ENCODE data around the gene RTN4RL1. TPM values are rescaled to one million over a fixed set of nuclear protein-coding genes. Genes with fewer than 3 reads are reported as not detected.

RTN4RL1 gene
- total RNA-seq, 1 donor: 1.1 TPM

GRCh38 chr17:2060681-2061440, 35.7 kb upstream of the RTN4RL1 start:
- no peak for TF ChIP-seq CTCF (IDR thresholded peaks at IDR 0.05; ENCODE audit: extremely low read depth, low read depth, low read length)
- H3K27ac ChIP-seq (ENCODE audit: low read depth, low read length): peak overlapping the region; percentile 97

GRCh38 chr17:2060385-2060658, 35.2 kb upstream of the RTN4RL1 start:
- peaks cover 25% of the 10 kb centered on the region for H3K79me2 ChIP-seq (ENCODE audit: insufficient read depth, low read length)
- H3K27me3 ChIP-seq (ENCODE audit: insufficient read depth, low read length): no peaks in the 10 kb centered on the region
- TF ChIP-seq CTCF (IDR thresholded peaks at IDR 0.05; ENCODE audit: extremely low read depth, low read depth, low read length): no peak
- H3K9me3 ChIP-seq (ENCODE audit: low read depth, low read length): no peaks in the 10 kb centered on the region
- H3K4me2 ChIP-seq (ENCODE audit: insufficient read depth, low read length): no peak overlapping the region
- no peak for DNase-seq (ENCODE audit: insufficient read length, low spot score, missing footprints)
- H3K4me1 ChIP-seq (ENCODE audit: insufficient read depth, low read length): peaks cover 34% of the 10 kb centered on the region
- H4K20me1 ChIP-seq (ENCODE audit: insufficient read depth, low read length): no peaks in the 10 kb centered on the region
- H2AFZ ChIP-seq (ENCODE audit: low read length): no peak overlapping the region
- H3K4me3 ChIP-seq (ENCODE audit: insufficient read depth, low read length): no peak overlapping the region
- H3K36me3 ChIP-seq (ENCODE audit: insufficient read depth, low read length): peaks cover 51% of the 10 kb centered on the region
- H3K27ac ChIP-seq (ENCODE audit: low read depth, low read length): no peak overlapping the region

More at GRCh38 chr17:2060681-2061440, 35.7 kb upstream of the RTN4RL1 start:
- Histone ChIP-seq H3K4me2 (ENCODE audit: insufficient read depth, low read length) (no peak overlapping the region), H3K79me2 (ENCODE audit: insufficient read depth, low read length) (peaks cover 25% of the 10 kb centered on the region), H3K9me3 (ENCODE audit: low read depth, low read length) (no peaks in the 10 kb centered on the region), H3K4me1 (ENCODE audit: insufficient read depth, low read length) (peaks cover 39% of the 10 kb centered on the region), H3K4me3 (ENCODE audit: insufficient read depth, low read length) (no peak overlapping the region), H3K36me3 (ENCODE audit: insufficient read depth, low read length) (peaks cover 56% of the 10 kb centered on the region), H2AFZ (ENCODE audit: low read length) (no peak overlapping the region), H4K20me1 (ENCODE audit: insufficient read depth, low read length) (no peaks in the 10 kb centered on the region), H3K27me3 (ENCODE audit: insufficient read depth, low read length) (no peaks in the 10 kb centered on the region)
- peak; percentile 85 for DNase-seq (ENCODE audit: insufficient read length, low spot score, missing footprints)

- peaks cover 51% of the 10 kb centered on the region for H3K36me3 ChIP-seq (ENCODE audit: insufficient read depth, low read length)
- H3K4me1 ChIP-seq (ENCODE audit: insufficient read depth, low read length): peaks cover 30% of the 10 kb centered on the region
- peaks cover 25% of the 10 kb centered on the region for H3K79me2 ChIP-seq (ENCODE audit: insufficient read depth, low read length)
- no peak overlapping the region for H3K4me3 ChIP-seq (ENCODE audit: insufficient read depth, low read length)
- H3K27me3 ChIP-seq (ENCODE audit: insufficient read depth, low read length): no peaks in the 10 kb centered on the region
- no peak overlapping the region for H3K4me2 ChIP-seq (ENCODE audit: insufficient read depth, low read length)
- DNase-seq (ENCODE audit: insufficient read length, low spot score, missing footprints): peak; percentile 89
- no peak for TF ChIP-seq CTCF (IDR thresholded peaks at IDR 0.05; ENCODE audit: extremely low read depth, low read depth, low read length)
- H2AFZ ChIP-seq (ENCODE audit: low read length): no peak overlapping the region
- H4K20me1 ChIP-seq (ENCODE audit: insufficient read depth, low read length): no peaks in the 10 kb centered on the region
- no peaks in the 10 kb centered on the region for H3K9me3 ChIP-seq (ENCODE audit: low read depth, low read length)
- no peak overlapping the region for H3K27ac ChIP-seq (ENCODE audit: low read depth, low read length)
Observed at GRCh38 chr17:2059547-2060384, 34.6 kb upstream of the RTN4RL1 start.
